Peyer's patch (tissue), 4 donors: Measurements from ENCODE around the gene FHIP2A. TPM values are rescaled to one million over a fixed set of nuclear protein-coding genes. Genes with fewer than 3 reads are reported as not detected.

ENCODE experiments used
- DNase-seq, 3 donors: peaks; one replicate each; pipeline ENCODE4 v3.0.0-alpha.2; 2017 to 2019
- H3K27ac ChIP-seq, 4 donors: fragments of 200-600 bp; sonication (generic); one replicate each; pipeline ENCODE4 v1.5.1; 2016 to 2019
- H3K27me3 ChIP-seq, 2 donors: fragments of 200-600 bp; sonication (generic); one replicate each; pipeline ENCODE4 v1.5.1; 2019
- H3K36me3 ChIP-seq, 3 donors: fragments of 200-600 bp; sonication (generic); one replicate each; pipeline ENCODE4 v1.5.1; 2016 to 2019
- H3K4me1 ChIP-seq, 4 donors: fragments of 200-600 bp; sonication (generic); one replicate each; pipeline ENCODE4 v1.5.1; 2016 to 2019
- H3K4me3 ChIP-seq, 4 donors: fragments of 200-600 bp; sonication (generic); 1 replicate in 3 of 4; 2 replicates in 1 of 4; pipeline ENCODE4 v1.5.1; 2016 to 2019; ENCODE audit warnings: mild to moderate bottlenecking in 1 of 4
- H3K9me3 ChIP-seq, 4 donors: fragments of 200-600 bp; sonication (generic); one replicate each; pipeline ENCODE4 v1.5.1; 2016 to 2019; ENCODE audit warnings: mild to moderate bottlenecking in 1 of 4
- POLR2A ChIP-seq, 2 donors: fragments of 450-650 bp; IDR thresholded peaks; one replicate each; pipeline ENCODE4 v1.5.1; 2017; ENCODE audit warnings: antibody characterized with exemption in 2 of 2, mild to moderate bottlenecking in 2 of 2, moderate library complexity in 2 of 2
- total RNA-seq, 4 donors: library from RNA; depleted of rRNA; stranded (reverse); fragments of >200 nt; gene quantifications; one replicate each; pipeline ENCODE4 v1.1.0, GENCODE V29; 2016
- TF ChIP-seq, protein P1 (sequence below), 6 experiments: fragments of 450-650 bp in 4 of 6; fragments of 200-600 bp in 2 of 6; sonication (generic) in 1 of 6; IDR thresholded peaks; one replicate each; pipeline ENCODE4 v1.5.1; 2017 to 2019; ENCODE audit warnings: antibody characterized with exemption in 6 of 6, mild to moderate bottlenecking in 3 of 6, moderate library complexity in 1 of 6

The FHIP2A gene
- total RNA-seq, 4 donors from 2014 or later: 21.9 to 30.2 (median 26.8) TPM

DNA sequence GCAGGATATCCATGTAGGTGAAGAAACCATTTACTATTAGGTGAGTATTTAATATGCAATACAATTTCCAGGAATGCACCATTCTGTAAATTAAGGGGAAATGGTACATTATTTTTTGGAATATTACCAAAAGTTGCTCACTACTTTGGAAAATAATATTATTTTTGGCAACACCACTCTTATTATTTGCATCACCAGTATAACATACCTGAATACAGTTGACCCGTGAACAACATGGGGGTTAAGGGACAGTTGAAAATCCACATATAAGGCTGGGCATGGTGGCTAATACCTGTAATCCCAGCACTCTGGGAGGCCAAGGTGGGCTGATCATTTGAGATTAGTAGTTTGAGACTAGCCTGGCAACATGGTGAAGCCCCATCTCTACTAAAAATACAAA is 21.2 kb upstream of the FHIP2A start:
- Histone ChIP-seq H3K4me1 (no peaks in the 10 kb centered on the region), H3K9me3 (no peaks in the 10 kb centered on the region), H3K4me3 (no peak overlapping the region), H3K36me3 (no peaks in the 10 kb centered on the region), H3K27me3 (no peaks in the 10 kb centered on the region), H3K27ac (no peak overlapping the region)
- DNase-seq: no peak
- TF ChIP-seq POLR2A (IDR thresholded peaks at IDR 0.05): no peak
- TF ChIP-seq, protein P1, sequence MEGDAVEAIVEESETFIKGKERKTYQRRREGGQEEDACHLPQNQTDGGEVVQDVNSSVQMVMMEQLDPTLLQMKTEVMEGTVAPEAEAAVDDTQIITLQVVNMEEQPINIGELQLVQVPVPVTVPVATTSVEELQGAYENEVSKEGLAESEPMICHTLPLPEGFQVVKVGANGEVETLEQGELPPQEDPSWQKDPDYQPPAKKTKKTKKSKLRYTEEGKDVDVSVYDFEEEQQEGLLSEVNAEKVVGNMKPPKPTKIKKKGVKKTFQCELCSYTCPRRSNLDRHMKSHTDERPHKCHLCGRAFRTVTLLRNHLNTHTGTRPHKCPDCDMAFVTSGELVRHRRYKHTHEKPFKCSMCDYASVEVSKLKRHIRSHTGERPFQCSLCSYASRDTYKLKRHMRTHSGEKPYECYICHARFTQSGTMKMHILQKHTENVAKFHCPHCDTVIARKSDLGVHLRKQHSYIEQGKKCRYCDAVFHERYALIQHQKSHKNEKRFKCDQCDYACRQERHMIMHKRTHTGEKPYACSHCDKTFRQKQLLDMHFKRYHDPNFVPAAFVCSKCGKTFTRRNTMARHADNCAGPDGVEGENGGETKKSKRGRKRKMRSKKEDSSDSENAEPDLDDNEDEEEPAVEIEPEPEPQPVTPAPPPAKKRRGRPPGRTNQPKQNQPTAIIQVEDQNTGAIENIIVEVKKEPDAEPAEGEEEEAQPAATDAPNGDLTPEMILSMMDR (IDR thresholded peaks at IDR 0.05): no peak

DNA sequence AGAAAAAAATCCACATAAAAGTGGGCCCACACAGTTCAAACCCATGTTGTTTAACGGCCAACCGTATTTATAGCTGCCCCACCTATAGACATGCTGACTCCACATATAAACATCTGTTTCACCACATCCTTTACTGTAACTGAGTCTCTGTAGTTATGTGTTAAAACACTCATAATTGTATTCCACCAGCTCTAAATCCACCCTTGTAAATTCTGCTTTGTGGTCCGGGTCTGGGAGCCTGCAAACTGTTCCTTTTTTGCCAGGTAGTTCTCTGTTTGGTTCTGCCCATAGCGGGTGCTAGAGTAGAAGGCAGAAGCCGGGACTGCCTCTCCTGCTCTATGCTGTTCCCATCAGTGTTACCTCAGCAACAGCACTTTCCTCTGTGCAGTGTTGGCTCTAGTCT is 20.2 kb upstream of the FHIP2A start:
- TF ChIP-seq POLR2A (IDR thresholded peaks at IDR 0.05): no peak
- TF ChIP-seq, protein P1 (IDR thresholded peaks at IDR 0.05): no peak
- no peaks in the 10 kb centered on the region for H3K4me1 ChIP-seq
- no peaks in the 10 kb centered on the region for H3K9me3 ChIP-seq
- H3K36me3 ChIP-seq: no peaks in the 10 kb centered on the region
- H3K27me3 ChIP-seq: no peaks in the 10 kb centered on the region
- DNase-seq: no peak
- H3K27ac ChIP-seq: no peak overlapping the region
- no peak overlapping the region for H3K4me3 ChIP-seq

DNA sequence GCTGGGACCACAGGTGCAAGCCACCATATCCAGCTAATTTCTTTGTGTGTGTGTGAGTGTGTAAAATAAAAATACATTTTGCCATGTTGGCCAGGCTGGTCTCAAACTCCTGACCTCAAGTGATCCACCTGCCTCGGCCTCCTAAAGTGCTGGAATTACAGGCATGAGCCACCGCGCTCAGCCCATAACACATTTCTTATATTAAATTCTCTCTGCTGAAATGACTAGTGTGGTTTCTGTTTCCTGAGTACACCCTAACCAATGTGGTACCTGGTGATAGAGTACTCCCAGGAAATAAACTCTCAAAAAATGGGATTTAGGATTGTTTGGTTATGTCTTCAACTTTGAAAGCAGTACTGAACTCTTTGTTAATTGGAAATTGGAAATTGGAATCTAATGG is 19.4 kb upstream of the FHIP2A start:
- H3K27me3 ChIP-seq: no peaks in the 10 kb centered on the region
- no peak for TF ChIP-seq POLR2A (IDR thresholded peaks at IDR 0.05)
- TF ChIP-seq, protein P1 (IDR thresholded peaks at IDR 0.05): no peak

DNA sequence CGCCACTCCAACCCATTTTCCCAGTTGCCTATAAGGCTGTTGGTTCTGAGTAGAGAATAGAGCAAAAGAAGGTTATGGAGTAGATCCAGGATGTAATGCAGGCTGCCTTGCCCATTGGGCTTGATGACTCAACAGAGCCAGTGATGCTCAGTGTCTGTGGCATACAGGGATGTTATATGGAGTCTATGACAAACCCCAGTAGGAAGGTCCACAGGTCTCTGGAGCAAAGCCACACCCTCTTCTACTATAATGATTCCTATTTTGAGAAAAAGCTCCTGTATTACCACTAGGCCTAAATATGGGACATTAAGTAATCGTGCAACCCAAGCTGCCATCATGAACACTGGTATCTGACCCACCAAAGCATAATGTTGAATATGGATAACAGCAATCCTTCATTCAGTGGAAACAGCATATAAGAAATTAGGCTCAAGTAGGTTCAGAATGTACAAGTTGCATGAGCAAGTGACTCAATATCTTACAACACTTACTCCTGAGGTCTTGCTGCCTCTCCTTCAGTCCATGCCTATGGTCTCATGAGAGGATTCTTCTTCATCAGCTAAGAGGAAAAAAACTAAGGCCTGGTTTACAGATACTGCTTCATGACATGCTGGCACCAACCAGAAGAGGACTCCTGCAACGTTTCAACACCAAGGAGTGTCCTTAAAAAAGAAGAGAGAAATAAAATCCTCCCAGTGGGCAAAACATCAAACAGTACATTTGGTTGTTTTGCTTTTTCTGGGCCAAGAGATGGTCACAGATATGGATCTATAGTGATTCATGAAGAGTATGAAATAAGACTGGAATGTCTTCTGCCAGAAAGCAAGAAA is 14.8 kb upstream of the FHIP2A start:
- Histone ChIP-seq H3K27me3 (no peaks in the 10 kb centered on the region), H3K27ac (no peak overlapping the region), H3K36me3 (no peaks in the 10 kb centered on the region), H3K4me1 (no peaks in the 10 kb centered on the region), H3K9me3 (no peaks in the 10 kb centered on the region), H3K4me3 (no peak overlapping the region)
- no peak for TF ChIP-seq POLR2A (IDR thresholded peaks at IDR 0.05)
- TF ChIP-seq, protein P1 (IDR thresholded peaks at IDR 0.05): no peak
- no peak for DNase-seq

More for the DNA sequence above, 19.4 kb upstream of the FHIP2A start:
- no peaks in the 10 kb centered on the region for H3K36me3 ChIP-seq
- no peak overlapping the region for H3K27ac ChIP-seq
- H3K4me1 ChIP-seq: no peaks in the 10 kb centered on the region
- no peaks in the 10 kb centered on the region for H3K9me3 ChIP-seq
- no peak overlapping the region for H3K4me3 ChIP-seq
- DNase-seq: no peak

DNA sequence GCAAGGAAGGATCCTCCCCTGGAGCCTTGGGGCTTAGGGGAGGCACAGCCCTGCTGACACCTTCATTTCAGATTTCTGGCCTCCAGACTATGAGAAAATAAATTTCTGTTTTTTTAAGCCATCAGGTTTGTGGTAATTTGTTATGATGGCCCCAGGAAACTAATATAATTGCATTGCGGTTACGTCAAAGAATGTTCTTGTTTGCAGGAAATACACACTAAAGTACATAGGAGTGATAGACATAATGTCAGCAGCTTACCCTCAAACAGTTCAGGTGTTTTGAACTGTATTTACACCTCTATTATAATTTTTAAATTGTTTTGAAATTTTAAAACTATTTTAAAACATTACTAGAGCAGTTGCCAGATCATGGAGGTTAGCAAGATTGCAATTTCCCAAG is 12.6 kb upstream of the FHIP2A start:
- Histone ChIP-seq H3K36me3 (no peaks in the 10 kb centered on the region), H3K4me3 (no peak overlapping the region), H3K4me1 (no peaks in the 10 kb centered on the region), H3K27ac (peak overlapping the region in 1 of 4 donors; percentile 22), H3K27me3 (no peaks in the 10 kb centered on the region), H3K9me3 (no peaks in the 10 kb centered on the region)
- no peak for TF ChIP-seq POLR2A (IDR thresholded peaks at IDR 0.05)
- TF ChIP-seq, protein P1 (IDR thresholded peaks at IDR 0.05): no peak
- no peak for DNase-seq
